NCI-H2196 treated with DMSO at 0.1 percent for 48 hours (cell line): ENCODE results near the gene NUBP1.

ENCODE experiments used
- DNase-seq: peaks from one replicate; lab custom pipeline; 2025; ENCODE audit not compliant: unreplicated experiment; lab: John Stamatoyannopoulos, UW

The NUBP1 gene

GRCh38 chr16:10799736-10800135 lies 56.1 kb downstream of the NUBP1 start:
- DNase-seq: no peak

GRCh38 chr16:10805334-10805733 lies 61.7 kb downstream of the NUBP1 start:
- DNase-seq: no peak

GRCh38 chr16:10806698-10807097 lies 63.1 kb downstream of the NUBP1 start:
- no peak for DNase-seq

- DNase-seq: no peak
These were observed 64.6 kb downstream of the NUBP1 start for GRCh38 chr16:10808218-10808617.

- no peak for DNase-seq
These were observed 65.2 kb downstream of the NUBP1 start for GRCh38 chr16:10808850-10809249.

- DNase-seq: no peak
These were observed 66.1 kb downstream of the NUBP1 start for GRCh38 chr16:10809706-10810105.

- no peak for DNase-seq
These were observed 68.9 kb downstream of the NUBP1 start for GRCh38 chr16:10812312-10813098.

- DNase-seq: no peak
These were observed 69.4 kb downstream of the NUBP1 start for GRCh38 chr16:10813099-10813455.

GRCh38 chr16:10817514-10817913 lies 73.9 kb downstream of the NUBP1 start:
- DNase-seq: no peak

- no peak for DNase-seq
These were observed 74.6 kb downstream of the NUBP1 start, which contains the start of gene TVP23A for GRCh38 chr16:10817963-10818941. TSS of gene TVP23A (minus strand) at chr16:10818794. CDS start at chr16:10818493, 301 bp downstream.
